A204.1 (cell line): Measurements from ENCODE around the gene SAV1.
"Not testable (repeated sequence)": the region's sequence is repeated elsewhere in the genome, so short reads cannot be mapped to it uniquely, and the experiment has no call there.

Experiments
- FAIRE-seq: peaks from 2 replicates; lab custom pipeline; 2012; peaks lifted over from hg19 to GRCh38; lab: Jason Lieb, UNC

SAV1 gene

DNA sequence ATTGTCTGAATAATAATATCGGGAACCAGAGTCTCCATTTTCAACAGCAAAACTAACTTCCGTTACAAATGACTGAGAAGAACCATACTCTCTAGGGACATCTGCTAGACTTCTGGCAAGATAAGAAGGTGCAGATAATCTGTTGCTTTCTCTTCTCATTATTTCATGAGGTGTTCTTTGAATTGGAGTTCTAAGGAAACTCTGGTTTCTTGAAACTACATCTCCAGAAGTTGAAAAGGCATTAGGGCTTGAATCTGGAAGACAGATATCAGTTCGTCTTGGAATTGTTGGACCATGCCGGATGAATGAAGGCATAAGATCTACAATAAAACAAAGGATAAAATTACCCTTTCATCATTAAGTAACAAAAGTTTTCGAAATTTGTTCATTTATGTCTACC lies 2.8 kb downstream of the SAV1 start:
- FAIRE-seq: not testable (repeated sequence)

DNA sequence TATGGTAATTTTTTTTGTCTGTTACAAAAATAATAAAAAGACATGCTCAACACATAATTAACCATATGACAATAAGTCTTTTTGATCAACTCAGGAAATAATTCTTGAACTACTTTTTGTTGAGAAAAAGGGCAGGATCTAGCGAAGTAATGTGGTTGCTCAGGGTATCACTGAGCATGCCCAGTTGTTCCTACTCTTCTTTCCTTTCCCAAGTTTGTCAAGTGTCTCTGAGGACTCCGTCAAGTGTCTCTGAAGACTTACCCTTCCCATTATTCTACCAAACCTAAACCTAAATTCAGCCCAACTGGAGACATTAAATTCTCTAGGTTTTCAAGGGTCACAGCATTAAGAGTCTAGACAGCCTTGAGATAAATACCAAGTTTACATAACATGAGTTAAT lies 3.5 kb downstream of the SAV1 start:
- not testable (repeated sequence) for FAIRE-seq

DNA sequence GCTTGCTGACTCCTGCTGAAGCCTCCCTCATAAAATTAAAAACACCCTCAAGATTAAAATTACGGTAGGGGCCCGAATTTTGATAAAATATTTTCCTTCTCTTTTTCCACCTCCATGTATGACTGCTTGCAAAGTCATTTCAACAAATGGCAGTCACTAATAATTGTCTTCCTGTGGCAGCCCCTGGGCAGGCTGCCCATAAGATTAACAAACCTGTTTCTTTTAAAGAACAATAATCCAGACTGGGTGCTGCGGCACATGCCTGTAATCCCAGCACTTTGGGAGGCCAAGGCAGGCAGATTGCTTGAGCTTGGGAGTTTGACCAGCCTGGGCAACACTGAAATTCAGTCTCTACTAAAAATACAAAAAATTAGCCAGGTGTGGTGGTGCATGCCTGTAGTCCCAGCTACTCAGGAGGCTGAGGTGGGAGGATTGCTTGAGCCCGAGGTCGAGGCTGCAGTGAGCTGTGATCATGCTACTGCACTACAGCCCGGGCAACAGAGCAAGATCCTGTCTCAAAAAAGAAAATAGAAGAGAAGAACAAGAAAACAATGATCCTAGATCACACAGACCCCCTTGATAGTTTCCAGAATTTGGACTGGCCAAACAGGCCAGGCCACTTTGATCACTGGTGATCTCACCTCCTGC lies 8.7 kb downstream of the SAV1 start:
- no peak for FAIRE-seq

DNA sequence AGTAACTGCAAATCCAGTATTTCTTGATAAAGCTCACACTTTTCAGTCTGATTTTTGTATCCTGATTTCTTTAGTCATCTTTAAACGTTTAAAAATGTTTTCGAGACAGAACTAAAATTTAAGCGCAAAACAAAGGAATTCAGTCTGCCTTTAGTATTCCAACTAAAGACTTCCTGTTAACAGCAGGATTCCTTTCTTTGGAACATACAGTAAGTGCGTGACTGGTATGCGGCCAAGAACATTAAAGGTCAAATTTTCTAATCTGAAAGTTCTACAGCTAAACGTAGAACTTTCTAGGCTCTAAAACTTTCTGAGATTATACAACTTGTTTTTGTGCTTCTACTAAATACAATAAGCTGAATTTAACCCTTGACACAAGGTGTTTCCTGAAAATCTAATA lies 9.9 kb downstream of the SAV1 start:
- no peak for FAIRE-seq

DNA sequence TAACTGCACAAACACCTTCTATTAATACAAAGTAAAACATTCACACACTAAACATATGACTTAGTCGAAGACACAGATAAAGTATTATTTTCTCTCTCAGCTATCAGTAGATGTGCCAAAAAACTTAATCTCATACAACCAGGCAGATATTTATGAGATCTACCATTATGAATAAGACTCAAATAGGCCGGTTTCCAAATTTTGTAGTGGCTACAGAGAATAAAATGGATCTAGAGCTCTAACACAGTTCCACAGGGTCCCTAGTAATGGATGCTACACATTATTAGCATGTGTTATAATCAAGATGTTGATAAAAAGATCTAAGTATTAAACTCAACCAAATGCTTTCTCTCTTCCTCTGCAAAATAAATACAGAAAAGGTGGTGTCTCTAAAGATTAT lies 10.4 kb downstream of the SAV1 start:
- no peak for FAIRE-seq

DNA sequence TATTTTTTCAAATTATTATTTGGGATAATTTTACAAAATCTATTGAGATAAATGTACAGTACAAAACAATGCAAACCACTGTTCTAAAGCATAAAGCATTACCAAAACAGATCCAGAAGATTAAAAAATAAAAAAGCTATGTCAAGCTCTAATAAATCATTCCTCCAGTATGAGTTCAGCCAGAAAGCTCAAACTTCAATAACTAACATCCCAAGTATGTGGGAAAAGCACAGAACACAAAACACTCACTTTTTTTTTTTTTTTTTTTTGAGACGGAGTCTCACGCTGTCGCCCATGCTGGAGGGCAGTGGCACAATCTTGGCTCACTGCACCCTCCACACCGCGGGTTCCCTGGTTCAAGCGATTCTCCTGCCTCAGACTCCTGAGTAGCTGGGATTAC lies 11.3 kb downstream of the SAV1 start:
- no peak for FAIRE-seq

DNA sequence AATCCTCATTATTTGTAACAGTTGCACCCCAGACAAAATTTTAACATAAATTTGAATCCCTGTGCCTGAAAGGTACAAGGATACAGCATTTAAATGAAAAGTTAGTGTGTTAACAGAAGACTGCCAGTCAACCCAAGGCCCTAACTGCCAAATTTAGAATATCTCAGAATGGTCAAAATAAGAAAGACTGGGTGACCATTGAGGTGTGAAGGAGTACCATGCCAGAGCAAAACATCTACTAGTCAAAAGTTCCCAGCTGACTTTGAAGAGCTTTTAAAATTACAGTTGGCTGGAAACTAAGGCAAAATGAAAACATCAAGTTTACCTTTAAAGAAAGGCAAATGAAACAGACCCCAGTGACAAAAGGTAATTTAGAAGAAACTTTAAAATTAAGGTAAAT lies 18.4 kb downstream of the SAV1 start:
- no peak for FAIRE-seq

DNA sequence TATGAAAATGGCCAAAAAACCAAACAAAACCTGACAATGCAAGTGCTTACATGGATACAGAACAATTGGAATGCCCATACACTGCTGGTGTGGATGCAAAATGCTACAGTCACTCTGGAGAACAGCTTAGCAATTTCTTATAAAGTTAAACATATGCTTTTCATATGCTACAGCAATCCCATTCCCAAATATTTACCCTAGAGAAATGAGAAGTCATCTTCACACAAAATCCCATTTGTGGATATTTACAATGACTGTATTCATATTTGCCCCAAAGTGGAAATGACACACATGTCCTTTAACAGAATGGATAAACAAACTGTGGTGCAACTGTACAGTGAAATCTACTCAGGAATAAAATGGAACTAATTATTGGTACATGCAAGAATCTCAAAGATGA lies 20.4 kb downstream of the SAV1 start:
- FAIRE-seq: no peak

DNA sequence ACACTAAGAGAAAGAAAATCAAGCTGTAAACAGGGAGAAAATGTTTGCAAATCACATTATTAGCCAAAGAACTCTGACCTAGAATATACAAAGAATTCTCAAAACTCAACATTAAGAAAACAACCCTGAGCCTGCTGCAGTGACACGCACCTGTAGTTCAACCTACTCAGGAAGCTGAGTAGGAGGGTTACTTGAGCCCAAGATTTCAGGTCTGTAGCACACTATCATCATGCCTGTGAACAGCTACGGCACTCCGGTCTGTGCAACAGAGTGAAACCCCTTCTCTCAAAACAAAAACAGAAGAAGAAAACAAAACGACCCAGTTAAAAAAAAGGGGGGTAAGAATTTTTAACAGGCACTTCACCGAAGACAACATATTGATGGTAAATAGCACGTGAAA lies 20.8 kb downstream of the SAV1 start:
- no peak for FAIRE-seq

DNA sequence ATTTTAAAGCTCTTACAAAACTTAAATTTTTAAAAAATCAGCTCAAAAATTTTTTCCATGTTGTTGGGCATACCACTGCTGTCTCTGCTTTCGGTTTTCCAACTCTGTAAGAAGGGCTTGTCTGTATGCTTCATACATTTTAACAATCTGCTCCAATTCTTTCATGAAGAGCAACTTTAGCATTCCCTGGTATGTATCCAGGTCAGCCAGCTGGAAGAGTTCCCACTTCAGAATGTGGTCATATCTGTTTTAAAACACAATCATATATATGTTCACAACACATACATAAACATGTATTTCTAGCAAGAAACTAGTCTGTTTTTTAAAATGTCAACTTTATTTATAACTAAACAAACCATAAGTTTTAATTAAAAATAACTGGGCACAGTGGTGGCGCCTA lies 33.0 kb downstream of the SAV1 start:
- no peak for FAIRE-seq

DNA sequence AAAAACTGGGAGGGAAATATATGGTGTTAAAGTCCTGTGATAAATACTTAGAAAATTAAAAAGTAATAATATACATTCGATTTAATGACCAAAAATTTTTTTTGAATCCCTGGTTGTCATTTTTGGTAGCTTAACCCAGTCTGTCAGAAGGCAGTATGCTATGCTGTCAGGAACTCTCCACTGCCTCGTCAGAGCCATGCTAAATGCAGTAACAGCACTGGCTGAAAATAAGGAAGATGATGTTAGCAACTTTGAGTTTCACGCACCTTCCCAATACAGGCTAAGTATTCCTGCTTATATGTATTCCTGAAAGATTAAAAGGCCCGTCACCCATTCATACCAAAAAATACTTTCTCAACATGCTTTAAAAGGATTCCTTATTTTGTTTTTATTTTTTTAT lies 34.2 kb downstream of the SAV1 start:
- FAIRE-seq: no peak

DNA sequence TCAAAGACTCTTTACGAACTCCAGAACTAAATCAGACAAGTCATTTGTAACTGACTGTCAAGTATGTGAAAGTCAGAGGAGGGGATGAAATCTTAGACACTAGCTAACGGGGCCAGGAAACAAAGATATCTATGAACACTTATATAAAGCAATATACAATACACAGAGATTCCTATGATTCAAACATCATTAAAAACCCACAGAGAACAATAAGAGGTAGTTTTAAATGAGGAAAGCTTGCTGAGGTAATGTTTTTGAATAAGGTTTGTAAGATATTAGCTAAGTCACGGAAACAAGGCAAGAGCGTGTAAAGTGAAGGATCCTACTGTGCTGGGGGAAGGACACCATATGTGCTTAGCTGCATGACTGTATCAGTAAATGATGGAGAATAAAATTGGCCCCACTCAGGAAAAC lies 36.7 kb downstream of the SAV1 start:
- no peak for FAIRE-seq

DNA sequence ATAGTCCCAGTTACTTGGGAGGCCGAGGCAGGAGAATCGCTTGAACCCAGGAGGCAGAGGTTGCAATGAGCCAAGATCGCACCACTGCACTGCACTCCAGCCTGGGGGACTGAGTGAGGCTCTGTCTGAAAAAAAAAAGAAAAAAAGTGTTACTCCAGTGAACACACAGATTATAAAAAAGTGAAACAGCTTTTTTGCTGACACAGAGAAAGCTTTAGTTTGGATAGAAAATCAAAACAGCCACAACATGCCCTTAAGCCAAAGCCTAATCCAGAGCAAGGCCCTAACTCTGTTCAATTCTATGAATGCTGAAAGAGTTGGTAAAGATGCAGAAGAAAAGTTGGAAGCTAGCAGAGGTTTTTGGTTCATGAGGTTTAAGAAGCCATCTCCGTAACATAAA lies 43.2 kb downstream of the SAV1 start:
- FAIRE-seq: not testable (repeated sequence)

DNA sequence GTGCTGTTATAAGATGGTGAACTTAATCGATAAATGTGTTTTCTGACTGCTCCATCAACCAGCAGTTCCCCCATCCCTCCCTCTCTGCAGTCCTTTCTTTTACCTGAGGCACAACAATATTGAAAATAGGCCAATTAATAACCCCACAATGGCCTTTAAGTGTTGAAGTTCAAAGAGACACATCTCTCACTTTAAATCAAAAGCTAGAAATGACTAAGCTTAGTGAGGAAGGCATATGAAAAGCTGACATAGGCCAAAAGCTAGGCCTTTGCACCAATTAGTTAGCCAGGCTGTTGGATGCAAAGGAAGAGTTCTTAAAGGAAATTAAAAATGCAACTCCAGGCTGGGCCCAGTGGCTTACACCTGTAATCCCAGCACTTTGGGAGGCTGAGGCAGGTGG lies 43.7 kb downstream of the SAV1 start:
- FAIRE-seq: no peak

DNA sequence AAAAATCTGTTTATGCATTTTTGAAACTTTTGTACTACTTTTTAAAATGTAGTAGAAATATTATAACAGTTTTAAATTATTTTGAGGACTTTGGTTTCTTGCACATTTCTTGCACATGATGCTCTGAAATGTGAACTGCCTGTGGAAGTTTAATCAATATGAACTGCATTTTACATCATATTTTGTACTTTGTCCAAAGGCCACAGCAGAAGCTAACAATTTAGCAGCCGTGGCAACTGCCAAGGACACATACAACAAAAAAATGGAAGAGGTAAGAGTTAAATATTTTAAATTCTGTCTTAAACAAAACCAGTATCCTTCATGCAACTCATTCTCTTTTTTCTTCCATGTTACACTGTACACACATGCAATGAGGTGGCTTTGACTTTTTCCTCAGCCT lies 45.1 kb downstream of the SAV1 start:
- FAIRE-seq: no peak

DNA sequence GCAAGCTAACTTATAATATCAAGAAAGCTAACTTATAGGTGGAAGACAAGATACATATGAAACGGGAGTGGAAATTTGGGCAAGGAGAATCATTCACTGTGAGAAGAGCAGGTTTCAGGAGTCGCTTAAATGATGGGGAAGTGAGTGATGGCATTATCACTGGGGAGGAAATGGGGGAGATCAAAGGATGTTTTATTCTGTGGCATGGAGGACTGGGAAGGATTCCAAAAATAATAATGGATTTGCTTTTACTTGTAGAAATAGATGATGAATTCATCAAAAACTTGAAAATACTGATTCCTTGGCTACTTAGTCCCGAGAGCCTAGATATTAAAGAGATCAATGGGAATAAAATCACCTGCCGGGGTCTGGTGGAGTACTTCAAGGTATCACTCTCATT lies 47.8 kb downstream of the SAV1 start:
- FAIRE-seq: no peak

DNA sequence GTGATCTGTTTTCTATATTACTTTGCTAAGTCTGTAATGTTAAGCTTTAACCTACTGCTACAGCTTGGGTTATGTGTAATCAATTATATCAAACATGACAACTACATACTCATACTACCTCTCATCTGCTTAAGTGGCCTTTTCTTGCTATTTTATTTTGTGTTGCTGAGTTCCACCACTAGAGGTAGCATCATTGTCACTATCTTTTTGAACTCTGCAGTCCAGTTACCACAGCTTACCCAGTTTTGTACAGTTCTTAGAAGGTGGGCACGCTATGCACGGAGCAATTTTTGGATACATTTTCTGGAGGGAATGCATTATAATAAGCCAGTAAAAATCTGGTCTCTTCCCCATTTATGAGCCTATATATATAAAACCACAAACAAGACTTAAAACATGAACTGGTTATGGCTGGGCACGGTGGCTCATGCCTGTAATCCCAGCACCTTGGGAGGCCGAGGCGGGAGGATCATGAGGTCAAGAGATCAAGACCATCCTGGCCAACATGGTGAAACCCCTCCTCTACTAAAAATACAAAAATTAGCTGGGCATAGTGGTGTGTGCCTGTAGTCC lies 48.5 kb downstream of the SAV1 start:
- FAIRE-seq: peak; percentile 79

DNA sequence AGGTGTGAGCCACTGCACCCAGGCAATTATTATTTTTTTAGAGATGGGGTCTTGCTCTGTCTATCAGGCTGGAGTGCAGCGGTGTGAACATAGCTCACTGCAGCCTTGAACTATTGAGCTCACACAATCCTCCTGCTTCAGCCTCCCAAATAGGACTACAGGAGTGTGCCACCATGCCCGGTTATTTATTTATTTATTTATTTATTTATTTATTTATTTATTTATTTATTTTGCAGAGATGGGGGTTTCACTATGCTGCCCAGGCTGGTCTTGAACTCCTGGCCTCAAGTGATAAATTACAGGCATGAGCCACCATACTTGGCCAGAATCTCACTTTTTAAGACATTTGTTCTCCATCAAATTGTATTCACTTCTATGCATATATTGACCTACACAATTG lies 51.8 kb downstream of the SAV1 start:
- no peak for FAIRE-seq

DNA sequence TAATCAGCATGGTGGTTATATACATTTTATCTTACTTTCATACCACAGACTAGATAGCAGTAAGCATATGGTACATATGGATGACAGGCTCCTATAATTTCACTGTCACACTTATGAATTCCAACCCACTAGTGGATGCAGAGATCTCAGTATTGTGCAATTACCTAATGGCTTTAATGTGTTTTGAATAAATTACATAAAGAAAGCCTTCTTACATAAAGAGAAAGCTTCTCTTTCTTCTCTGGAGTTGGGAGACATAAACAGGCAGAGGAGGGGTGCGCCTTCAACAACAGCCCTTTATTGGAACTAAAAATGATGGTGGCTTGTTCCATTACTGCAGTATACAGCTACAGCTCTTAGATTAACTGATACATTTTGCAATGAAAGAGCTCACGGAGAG lies 52.6 kb downstream of the SAV1 start:
- FAIRE-seq: no peak

DNA sequence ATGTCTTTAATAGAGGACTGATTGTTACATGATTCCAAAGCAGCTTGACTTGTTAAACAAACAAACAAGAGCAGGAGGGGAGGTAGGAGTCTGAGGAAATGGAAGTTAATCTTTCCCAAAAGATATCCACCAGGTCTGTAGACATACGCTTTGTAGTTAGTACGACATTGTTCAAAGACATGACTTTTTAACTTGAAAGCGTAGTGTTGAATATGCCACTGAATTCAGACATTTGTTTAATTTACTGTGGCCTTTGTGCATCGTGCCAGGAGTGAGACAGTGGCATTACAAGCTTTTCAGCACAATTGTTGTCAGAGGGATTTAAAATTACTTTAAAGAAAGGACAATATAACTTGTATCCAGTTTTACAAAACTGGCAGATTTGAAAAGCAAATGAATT lies 53.0 kb downstream of the SAV1 start:
- FAIRE-seq: no peak

DNA sequence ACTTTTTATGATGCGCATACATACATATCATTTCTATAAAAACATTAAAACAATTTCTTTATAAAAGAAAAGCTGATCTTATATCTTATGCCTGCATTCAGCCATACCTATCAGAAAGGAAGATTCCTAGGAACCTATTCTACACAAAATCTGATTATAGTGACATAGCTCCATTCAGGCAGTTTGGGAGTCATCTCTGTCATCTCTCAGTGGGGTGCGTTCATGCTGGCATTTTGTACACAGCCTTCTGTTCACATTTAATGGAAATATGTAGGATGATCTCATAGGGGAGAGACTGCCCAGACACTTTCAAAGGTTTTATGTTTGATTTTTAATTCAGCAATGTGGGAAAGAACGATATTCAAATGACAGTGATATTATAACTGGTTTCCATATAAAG lies 55.3 kb downstream of the SAV1 start:
- FAIRE-seq: no peak

DNA sequence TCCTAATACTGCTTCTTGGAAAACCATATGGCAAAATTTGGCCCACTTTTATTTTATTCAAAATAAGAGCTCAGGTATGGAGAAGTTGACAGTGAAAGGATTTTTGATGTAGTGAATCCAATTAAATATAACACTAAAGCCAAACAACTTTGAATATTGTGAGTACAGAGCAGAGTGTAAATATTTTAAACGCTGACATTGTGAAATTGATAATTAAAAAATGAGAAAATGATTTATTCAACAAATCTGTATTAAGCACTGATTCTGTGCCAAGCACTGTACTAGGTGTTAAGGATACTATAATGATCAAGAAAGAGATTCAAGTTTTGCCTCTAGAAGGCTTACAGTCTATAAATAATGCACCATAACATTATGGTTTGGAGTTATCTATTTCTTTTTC lies 57.6 kb downstream of the SAV1 start:
- FAIRE-seq: no peak

DNA sequence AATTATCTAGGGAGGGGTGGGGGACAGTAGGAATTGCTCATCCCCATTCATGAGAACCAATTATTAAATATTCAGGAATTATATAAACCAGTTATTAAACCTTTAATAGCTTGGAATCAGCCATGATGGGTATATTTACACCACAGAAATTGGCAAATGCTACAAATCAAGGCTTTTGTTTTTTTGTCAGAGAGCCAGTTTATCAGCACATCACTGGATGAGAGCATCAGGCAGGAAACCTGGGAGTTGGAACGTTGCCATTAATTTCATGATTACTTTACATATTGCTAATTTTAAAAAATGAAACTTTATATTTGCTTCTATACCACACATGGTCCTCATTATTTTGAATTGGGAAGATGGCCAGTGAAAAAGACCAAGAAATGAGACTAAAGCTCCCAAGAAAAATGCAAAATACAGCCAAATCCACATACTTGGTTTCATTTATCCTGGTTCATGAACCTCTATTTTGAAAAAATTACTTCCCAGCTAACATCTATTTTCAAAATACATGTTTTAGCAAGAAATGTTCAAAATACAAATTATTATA lies 59.7 kb downstream of the SAV1 start:
- no peak for FAIRE-seq

DNA sequence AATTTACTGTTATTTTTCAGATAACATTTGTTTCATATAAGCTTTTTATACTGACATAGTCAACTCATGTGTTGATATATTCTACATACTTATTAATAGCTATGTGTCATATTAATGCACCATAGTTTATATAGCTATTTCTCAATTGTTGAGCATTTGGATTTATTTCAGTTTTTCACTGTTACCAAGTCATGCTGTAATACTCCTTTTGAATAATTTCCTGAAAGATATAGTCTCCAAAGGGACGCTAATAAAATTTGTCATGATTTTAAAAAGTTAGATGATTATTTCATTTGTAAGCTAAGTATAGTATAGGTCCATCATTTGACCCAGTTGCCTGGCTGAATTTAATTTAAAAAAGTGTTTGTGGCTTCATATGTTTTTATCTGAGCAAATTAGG lies 60.3 kb downstream of the SAV1 start:
- no peak for FAIRE-seq
